GM19372 (cell line): Measurements from ENCODE around the gene LYL1.
A peak's percentile ranks its signal among the peaks of the same experiment; 100 is the strongest.
"Not testable (repeated sequence)": the region's sequence is repeated elsewhere in the genome, so short reads cannot be mapped to it uniquely, and the experiment has no call there.

ENCODE experiments used
- ATAC-seq: cut with Tn5 transposase; IDR thresholded peaks from one replicate; pipeline ENCODE4 v1.9.1; 2021; ENCODE audit warnings: mild to moderate bottlenecking, low read depth, moderate library complexity; ENCODE audit not compliant: unreplicated experiment

LYL1 gene

GRCh38 chr19:13102666-13103580 lies at the start of gene LYL1:
TSS of gene LYL1 (minus strand) at chr19:13102858. CDS start at chr19:13101171, 1,687 bp downstream.
- ATAC-seq = peak; percentile 42

GRCh38 chr19:13151605-13152355 lies 49.1 kb upstream of the LYL1 start:
- ATAC-seq = peak; percentile 41

DNA sequence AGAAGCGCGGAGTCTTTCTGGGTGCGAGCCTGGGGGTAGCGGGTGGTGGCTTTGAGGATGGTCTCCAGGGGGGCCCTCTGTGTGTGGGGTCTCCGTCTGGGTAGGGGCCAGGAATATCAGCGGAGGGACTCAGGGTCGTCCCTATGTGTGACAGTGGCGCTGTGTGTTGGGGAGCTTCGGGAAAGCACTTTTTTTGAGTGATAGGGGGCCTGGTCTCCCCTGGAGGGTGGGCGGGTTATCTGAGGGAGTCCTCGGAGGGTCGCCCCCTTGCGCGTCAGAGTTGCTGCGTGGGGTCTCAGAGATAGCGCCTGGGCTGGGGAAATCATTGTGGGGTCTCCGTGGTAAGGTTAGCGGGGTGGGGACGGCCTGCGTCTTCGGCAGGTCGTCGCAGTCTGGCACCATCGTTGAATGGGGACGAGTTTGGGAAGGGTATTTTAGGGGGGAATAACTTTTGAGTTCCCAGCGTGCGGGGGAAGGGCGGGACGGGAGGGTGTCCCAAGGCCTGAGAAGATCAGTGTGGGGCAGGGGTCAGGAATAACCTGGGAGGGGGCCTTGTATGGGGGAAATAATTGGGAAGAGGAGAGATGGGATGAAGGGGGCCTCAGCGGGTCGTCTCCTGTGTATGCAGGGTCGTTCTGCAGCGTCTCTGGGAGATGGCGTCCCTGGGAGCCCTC lies 48.4 kb upstream of the LYL1 start:
- ATAC-seq = no peak

DNA sequence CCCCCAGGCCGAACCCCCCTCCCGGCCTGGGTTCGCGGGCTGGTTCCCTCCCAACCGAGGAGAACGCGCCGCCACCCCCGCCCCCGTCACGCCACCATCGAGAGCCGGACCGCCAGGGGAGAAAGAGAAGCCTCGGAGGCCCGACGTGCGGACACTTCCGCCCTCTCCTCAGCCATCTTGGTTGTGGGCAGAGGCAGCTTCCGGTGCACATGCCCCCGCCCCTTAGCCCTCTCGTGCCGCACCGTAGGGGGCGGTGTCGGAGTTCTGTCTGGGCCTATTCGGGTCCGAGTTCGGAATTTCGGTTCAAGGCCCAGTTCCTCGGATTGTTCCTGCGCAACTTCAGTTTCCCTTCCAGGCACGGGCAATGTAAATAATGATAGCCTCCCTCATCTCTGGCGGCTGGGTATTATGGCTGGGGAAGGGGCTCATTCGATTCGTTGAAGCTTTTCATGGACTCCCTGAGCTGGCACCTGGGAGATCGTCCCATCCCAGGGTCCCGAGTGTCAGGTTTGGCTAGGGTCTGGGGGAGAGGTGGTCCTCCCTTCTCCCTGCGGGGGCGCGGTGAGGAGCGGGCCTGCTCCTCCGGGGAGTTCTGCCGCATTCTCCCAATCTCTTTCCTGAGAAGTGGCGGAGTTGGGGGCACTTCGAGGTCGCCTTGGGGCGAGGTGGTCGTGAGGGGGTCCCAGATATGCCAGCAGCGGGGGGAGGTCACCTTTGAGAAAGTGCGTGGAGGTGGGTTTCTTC lies 47.7 kb upstream of the LYL1 start, which contains the start of the genes IER2 and STX10:
Gene IER2, plus strand, starts transcription at position 225 of the 744 bp plus-strand sequence. CDS start 2,776 bp downstream, outside the sequence.
Gene STX10, minus strand, starts transcription at position 189 of the 744 bp plus-strand sequence. CDS start 202 bp downstream, outside the sequence.
- peak; percentile 34 for ATAC-seq

DNA sequence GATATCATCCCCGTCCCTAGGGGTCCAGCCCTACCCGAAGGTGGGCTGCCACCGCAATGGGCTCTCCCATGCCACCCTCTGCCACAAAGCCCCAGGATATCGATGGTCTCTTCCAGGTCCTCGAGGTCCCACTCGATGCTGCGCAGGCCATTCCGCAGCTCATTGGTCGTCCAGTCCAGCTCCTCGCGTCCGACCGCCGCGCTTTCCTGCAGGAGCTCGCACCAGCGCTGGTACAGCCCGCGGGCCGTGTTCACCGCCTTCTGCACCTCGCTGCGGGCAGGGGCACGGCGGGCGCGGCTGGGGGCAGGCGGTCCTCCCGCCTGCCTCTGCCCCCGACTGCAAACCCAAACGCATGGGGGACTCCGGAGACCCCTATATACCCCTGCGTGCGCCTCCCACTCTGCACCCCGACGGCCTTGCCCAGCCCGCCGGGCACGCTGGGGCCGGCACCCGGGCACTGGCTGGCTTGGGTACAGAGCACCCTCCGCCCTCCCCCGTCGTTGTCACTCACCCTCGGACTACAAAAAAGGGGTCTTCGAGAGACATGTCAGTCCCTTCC lies 47.0 kb upstream of the LYL1 start:
- no peak for ATAC-seq

DNA sequence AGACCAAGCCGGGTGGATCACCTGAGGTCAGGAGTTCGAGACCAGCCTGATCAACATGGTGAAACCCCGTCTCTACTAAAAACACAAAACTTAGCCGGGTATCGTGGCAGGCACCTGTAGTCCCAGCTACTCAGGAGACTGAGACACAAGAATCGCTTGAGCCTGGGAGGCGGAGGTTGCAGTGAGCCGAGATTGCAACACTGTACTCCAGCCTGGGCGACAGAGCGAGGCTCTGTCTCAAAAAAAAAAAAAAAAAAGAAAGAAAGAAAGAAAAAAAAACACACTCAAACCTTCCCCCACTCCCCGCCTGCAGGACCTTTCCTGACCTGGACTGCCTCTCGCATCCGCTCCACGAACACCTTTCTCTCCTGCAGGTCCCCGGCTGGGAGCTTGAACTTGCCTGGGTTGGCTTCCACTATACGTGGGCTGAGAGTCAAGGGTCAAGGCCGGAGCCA lies 46.5 kb upstream of the LYL1 start:
- not testable (repeated sequence) for ATAC-seq

DNA sequence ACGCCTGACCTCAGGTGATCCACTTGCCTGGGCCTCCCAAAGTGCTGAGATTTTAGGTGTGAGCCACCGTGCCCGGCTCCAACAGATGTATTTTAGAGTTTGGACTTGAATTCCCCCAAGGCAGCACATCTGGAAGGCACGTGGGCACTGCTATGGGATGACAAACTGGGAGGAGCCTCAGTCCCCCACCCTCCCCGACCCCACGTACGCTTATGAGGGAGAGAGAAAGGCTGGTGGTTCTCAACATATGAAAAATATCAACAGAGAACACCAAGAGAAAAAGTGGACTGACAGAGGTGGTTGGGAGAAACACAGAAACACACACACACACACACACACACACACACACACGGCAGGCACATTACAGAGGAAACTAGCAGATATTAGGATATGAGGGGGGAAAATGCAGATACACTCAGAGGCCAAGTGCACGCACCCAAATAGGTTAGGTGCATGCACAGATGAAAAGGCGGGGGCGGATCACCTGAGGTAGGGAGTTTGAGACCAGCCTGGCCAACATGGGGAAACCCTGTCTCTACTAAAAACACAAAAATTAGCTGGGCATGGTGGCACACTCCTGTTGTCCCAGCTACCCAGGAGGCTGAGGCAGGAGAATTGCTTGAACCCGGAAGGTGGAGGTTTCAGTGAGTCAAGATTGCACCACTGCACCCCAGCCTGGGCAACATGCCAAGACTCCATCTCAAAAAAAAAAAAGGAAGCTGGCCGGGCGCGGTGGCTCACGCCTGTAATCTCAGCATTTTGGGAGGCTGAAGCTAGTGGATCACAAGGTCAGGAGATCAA lies 44.3 kb upstream of the LYL1 start:
- no peak for ATAC-seq

GRCh38 chr19:13139633-13140311 lies 37.1 kb upstream of the LYL1 start:
- no peak for ATAC-seq

- ATAC-seq = no peak
These were observed 36.2 kb upstream of the LYL1 start for GRCh38 chr19:13138916-13139198.

DNA sequence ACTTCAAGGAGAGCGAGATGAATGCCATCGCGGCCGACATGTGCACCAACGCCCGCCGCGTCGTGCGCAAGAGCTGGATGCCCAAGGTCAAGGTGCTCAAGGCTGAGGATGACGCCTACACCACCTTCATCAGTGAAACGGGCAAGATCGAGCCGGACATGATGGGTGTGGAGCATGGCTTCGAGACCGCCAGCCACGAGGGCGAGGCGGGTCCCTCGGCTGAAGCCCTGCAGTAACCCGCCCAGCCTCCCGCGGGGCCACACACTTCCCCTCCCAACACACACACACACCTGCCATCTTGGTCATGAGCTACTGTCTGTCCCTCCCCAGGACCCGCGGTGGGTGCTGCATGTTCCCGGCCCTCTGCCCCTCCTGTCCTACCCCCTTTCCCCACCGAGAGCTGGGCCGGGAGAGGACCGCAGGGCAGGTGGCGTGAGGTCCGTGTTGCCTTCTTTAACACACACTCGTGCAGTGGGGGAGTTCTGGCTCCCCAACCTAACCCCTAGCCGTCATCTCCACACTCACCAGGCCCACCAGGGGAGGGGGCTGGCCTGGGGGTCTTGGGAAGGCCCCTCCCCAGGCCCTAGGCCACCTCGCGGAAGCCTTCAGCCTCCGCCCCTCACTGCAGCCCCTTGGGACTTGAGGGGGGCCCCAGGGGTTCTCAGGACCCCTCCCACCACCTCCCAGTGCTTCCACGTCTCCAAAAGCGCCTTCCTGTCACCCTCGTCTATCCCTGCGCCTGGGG lies 35.7 kb upstream of the LYL1 start:
- no peak for ATAC-seq

- ATAC-seq = no peak
These were observed 34.7 kb upstream of the LYL1 start for GRCh38 chr19:13137290-13137794.

DNA sequence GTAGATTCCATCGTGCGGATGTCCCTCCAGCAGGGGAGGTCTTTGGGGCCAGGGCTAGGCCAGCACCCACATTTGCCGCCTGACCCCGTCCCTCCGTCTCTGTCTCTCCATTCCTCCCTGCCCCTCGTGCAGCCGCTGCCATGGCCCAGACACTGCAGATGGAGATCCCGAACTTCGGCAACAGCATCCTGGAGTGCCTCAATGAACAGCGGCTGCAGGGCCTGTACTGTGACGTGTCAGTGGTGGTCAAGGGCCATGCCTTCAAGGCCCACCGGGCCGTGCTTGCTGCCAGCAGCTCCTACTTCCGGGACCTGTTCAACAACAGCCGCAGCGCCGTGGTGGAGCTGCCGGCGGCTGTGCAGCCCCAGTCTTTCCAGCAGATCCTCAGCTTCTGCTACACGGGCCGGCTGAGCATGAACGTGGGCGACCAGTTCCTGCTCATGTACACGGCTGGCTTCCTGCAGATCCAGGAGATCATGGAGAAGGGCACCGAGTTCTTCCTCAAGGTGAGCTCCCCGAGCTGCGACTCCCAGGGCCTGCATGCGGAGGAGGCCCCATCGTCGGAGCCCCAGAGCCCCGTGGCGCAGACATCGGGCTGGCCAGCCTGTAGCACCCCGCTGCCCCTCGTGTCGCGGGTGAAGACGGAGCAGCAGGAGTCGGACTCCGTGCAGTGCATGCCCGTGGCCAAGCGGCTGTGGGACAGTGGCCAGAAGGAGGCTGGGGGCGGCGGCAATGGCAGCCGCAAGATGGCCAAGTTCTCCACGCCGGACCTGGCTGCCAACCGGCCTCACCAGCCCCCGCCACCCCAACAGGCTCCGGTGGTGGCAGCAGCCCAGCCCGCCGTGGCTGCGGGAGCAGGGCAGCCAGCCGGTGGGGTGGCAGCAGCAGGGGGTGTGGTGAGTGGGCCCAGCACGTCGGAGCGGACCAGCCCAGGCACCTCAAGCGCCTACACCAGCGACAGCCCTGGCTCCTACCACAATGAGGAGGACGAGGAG lies 32.7 kb upstream of the LYL1 start:
- no peak for ATAC-seq

DNA sequence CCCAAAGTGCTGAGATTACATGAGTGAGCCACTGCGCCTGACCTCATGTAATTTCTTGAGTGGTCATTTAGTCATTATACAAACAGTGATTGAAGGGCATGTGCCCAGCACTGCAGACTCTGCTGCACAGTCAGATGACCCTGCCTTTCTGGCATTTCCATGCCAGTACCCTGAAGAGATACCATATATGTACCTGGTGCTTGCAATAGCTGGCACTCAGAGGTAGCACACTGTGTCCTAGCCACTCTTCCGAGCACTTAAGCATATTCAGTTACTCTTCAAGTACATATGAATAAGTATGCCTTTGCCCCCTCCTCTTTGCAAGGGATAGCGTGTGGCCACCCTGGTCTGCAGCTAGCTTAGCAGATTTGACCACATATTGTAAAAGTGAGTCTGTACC lies 32.0 kb upstream of the LYL1 start:
- no peak for ATAC-seq

DNA sequence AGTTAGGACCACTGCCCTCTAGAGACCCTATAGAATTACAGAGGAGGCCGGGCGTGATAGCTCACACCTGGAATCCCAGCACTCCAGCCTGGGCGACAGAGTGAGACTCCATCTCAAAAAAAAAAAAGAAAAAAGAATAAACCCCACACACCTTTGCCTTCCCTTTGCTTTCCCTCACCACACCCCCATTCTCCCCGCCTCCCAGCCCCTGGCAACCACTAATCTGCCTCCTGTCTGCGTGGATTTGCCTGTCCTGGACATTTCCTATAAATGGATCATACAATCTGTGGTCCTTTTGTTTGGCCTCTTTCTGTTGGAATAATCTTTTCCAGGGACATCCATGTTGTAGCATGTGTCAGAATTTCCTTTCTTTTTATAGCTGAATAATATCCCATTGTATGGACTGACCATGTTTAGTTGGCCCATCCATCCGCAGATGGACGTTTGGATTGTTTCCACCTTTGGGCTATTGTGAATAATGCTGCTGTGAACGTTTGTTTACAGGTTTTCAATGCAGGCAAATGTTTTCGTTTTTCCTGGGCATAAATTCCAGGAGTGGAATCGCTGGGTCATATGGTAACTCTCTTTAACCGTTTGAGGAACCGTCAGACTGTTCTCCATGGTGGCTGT lies 30.7 kb upstream of the LYL1 start:
- ATAC-seq = no peak

DNA sequence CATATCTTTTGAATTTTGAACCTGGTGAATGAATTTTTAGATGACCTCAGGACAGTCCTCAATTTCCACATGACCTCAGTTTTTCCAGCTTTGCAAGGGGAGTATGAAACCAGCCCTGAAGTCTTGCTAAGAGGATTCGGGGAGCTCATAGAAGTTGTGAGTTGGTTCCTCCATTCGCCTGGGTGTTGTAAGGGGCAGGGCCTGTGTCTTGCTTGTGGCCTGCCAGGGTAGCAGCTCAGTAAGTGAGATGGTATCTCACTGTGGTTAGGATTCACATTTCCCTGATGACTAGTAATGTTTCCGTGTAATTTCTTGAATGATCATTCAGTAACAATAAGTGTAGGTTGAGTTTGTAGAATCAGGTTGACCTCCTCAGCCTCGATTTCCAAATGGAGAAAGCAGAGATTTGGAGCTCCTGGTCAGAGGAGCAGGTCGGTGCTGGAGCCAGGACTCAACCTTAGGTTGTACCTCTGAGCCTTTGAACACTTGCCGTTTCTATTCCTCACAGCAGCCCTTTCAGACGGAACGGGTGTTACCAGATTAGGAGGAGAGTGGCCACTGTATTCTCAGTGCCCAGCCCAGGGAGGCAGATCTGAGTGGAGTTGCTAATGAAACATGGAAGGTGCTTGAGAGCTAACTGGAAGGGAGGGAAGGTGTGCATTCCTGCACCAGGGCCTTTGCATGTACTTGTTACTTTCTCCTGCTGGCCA lies 30.0 kb upstream of the LYL1 start:
- no peak for ATAC-seq
